MCF 10A (cell line): Measurements from ENCODE around the gene SLC9A8. TPM values are rescaled to one million over a fixed set of nuclear protein-coding genes. Genes with fewer than 3 reads are reported as not detected.

Experiments used
- BruUV-seq: library from RNA; stranded (reverse); fragments of 400-500 nt; replicated peaks from 2 replicates; lab custom pipeline; 2021; lab: Mats Ljungman, UMichigan
- CTCF ChIA-PET: fragments of 300-600 bp; sonication (Branson Sonifier 250); formaldehyde crosslinking; extraction: SDS; loops from one replicate; lab custom pipeline; 2021; ENCODE audit warnings: antibody characterized with exemption, inconsistent platforms; lab: Yijun Ruan, JAX
- POLR2A ChIA-PET: fragments of 300-600, 350-650 bp; sonication (Branson Sonifier 250); formaldehyde crosslinking; extraction: SDS; loops from one replicate; lab custom pipeline; 2020; ENCODE audit warnings: antibody characterized with exemption, inconsistent platforms; lab: Yijun Ruan, JAX
- DNase-seq: peaks from one replicate; pipeline ENCODE4 v3.0.0-alpha.2; 2018; ENCODE audit not compliant: unreplicated experiment
- H3K27ac Mint-ChIP-seq: one replicate; pipeline ENCODE4 v1.8.0; 2022; ENCODE audit warnings: mild to moderate bottlenecking, low read depth, mixed read lengths; ENCODE audit not compliant: unreplicated experiment
- H3K27me3 Mint-ChIP-seq: one replicate; pipeline ENCODE4 v1.8.0; 2022; ENCODE audit warnings: mixed read lengths; ENCODE audit not compliant: insufficient read depth, unreplicated experiment
- H3K36me3 Mint-ChIP-seq: one replicate; pipeline ENCODE4 v1.8.0; 2022; ENCODE audit warnings: mild to moderate bottlenecking, moderate library complexity, mixed read lengths; ENCODE audit not compliant: insufficient read depth, unreplicated experiment
- H3K4me1 Mint-ChIP-seq: one replicate; pipeline ENCODE4 v1.8.0; 2022; ENCODE audit warnings: mixed read lengths; ENCODE audit not compliant: insufficient read depth, unreplicated experiment
- H3K4me3 Mint-ChIP-seq: one replicate; pipeline ENCODE4 v1.8.0; 2022; ENCODE audit warnings: mild to moderate bottlenecking, moderate library complexity, mixed read lengths; ENCODE audit not compliant: unreplicated experiment
- H3K9me3 Mint-ChIP-seq: one replicate; pipeline ENCODE4 v1.8.0; 2022; ENCODE audit warnings: mixed read lengths; ENCODE audit not compliant: unreplicated experiment
- intact Hi-C: fragments of 100-400 bp; cut with micrococcal nuclease; formaldehyde crosslinking; loops from 2 replicates; pipeline ENCODE4 v1.14.1; 2022
- total RNA-seq: library from RNA; stranded (reverse); gene quantifications from 2 replicates; pipeline ENCODE4 v1.2.3, GENCODE V29; 2022
- TF ChIP-seq, protein P1 (sequence below): fragments of 200-600 bp; IDR thresholded peaks from one replicate; pipeline ENCODE4 v1.8.0; 2022; ENCODE audit warnings: antibody characterized with exemption, mild to moderate bottlenecking; ENCODE audit not compliant: unreplicated experiment

The SLC9A8 gene
- total RNA-seq, 1 experiment from 2014 or later = 14.6 TPM

GRCh38 chr20:49784291-49784690, 28.3 kb upstream of the SLC9A8 start:
- H3K9me3 Mint-ChIP-seq = no peaks in the 10 kb centered on the region
- no peaks in the 10 kb centered on the region for H3K27me3 Mint-ChIP-seq
- no peak for DNase-seq
- H3K4me3 Mint-ChIP-seq = no peak overlapping the region
- TF ChIP-seq, protein P1, sequence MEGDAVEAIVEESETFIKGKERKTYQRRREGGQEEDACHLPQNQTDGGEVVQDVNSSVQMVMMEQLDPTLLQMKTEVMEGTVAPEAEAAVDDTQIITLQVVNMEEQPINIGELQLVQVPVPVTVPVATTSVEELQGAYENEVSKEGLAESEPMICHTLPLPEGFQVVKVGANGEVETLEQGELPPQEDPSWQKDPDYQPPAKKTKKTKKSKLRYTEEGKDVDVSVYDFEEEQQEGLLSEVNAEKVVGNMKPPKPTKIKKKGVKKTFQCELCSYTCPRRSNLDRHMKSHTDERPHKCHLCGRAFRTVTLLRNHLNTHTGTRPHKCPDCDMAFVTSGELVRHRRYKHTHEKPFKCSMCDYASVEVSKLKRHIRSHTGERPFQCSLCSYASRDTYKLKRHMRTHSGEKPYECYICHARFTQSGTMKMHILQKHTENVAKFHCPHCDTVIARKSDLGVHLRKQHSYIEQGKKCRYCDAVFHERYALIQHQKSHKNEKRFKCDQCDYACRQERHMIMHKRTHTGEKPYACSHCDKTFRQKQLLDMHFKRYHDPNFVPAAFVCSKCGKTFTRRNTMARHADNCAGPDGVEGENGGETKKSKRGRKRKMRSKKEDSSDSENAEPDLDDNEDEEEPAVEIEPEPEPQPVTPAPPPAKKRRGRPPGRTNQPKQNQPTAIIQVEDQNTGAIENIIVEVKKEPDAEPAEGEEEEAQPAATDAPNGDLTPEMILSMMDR = no peak
- no peaks in the 10 kb centered on the region for H3K4me1 Mint-ChIP-seq
- intact Hi-C loops = no loop called here
- ChIA-PET CTCF (interaction anchor here (1.0 to 1.3 kb wide), 3 partner anchors 10 to 99 kb away, joined by 3 to 4 read pairs (median 4); no protein-coding TSS in a partner anchor), POLR2A (no interaction called here)
- BruUV-seq = no TSS peak
- no peaks in the 10 kb centered on the region for H3K36me3 Mint-ChIP-seq
- no peak overlapping the region for H3K27ac Mint-ChIP-seq

DNA sequence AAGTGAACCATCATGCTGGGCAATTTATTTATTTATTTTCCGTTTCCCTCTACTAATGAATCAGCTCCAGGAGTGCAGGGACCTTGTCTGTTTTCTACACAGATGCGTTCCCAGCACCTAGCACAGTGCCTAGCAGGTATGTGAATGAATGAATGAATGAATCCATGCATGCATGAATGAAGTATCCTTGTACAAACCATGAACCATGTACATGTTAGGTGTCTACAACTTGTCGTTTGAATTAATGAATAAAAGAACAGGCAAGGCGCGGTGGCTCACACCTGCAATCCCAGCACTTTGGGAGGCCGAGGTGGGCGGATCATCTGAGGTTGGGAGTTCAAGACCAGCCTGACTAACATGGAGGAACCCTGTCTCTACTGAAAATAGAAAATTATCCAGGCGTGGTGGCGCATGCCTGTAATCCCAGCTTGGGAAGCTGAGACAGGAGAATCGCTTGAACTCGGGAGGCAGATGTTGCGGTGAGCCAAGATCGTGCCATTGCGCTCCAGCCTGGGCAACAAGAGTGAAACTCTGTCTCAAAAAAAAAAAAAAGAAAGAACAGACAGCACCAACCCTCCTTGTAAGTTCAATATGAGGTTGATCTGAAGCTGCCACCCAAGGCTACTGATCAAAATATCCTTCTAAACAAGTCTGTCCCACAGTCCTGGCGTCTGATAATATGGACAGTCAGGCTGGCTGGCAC, 27.3 kb upstream of the SLC9A8 start:
- CTCF ChIA-PET = interaction anchor here (0.6 to 2.0 kb wide), 8 partner anchors 9 to 1214 kb away, joined by 3 to 6 read pairs (median 4); no protein-coding TSS in a partner anchor
- Mint-ChIP-seq H3K36me3 (no peaks in the 10 kb centered on the region), H3K4me1 (no peaks in the 10 kb centered on the region), H3K9me3 (no peaks in the 10 kb centered on the region), H3K27me3 (no peaks in the 10 kb centered on the region), H3K4me3 (no peak overlapping the region), H3K27ac (no peak overlapping the region)
- TF ChIP-seq, protein P1 = no peak
- intact Hi-C loops = no loop called here
- no peak for DNase-seq
- BruUV-seq = no TSS peak
- POLR2A ChIA-PET = interaction anchor here (1.1 kb wide), 1 partner anchor 75 kb away, joined by 3 read pairs; no protein-coding TSS in a partner anchor

DNA sequence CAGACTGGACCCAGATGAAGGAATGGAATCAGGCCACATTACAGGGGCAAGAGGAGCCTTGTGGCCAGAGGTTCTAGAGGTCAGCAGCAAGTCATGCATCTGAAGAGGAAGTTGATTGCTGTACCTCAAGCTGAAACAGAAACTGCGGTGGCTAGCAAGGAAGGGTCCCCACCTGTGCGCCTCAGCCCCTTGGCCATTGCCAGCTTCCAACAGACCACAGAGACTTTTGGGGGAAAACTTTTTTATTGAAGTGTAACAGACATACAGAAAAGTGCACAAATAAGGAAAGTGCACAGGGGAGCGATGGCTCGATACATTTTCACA, 26.8 kb upstream of the SLC9A8 start:
- DNase-seq = no peak
- intact Hi-C loops = no loop called here
- no TSS peak for BruUV-seq
- ChIA-PET CTCF (interaction anchor here (0.6 to 2.0 kb wide), 10 partner anchors 9 to 1213 kb away, joined by 3 to 6 read pairs (median 4); no protein-coding TSS in a partner anchor), POLR2A (interaction anchor here (1.1 kb wide), 1 partner anchor 76 kb away, joined by 3 read pairs; no protein-coding TSS in a partner anchor)
- Mint-ChIP-seq H3K9me3 (no peaks in the 10 kb centered on the region), H3K27me3 (no peaks in the 10 kb centered on the region), H3K4me3 (no peak overlapping the region), H3K36me3 (no peaks in the 10 kb centered on the region), H3K4me1 (no peaks in the 10 kb centered on the region), H3K27ac (no peak overlapping the region)
- TF ChIP-seq, protein P1 = no peak

DNA sequence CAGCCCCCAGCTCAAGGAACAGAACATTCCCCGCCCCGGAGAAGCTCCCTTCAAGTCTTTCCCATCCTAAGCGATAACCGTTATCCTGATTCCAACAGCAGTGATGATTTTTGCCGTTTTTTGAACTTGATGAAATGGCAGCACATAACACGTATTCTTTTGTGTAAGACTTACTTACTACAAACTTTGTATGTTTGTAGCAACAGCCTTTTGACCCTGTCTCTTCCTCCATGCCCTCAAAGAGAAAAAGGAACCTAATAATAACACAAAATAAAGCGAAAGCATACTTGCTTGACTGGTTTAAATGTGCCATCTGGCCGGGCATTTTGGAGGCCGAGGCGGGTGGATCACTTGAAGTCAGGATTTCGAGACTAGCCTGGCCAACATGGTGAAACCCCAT, 26.4 kb upstream of the SLC9A8 start:
- intact Hi-C loops = no loop called here
- no TSS peak for BruUV-seq
- no peak overlapping the region for H3K4me3 Mint-ChIP-seq
- ChIA-PET CTCF (interaction anchor here (0.6 to 2.0 kb wide), 9 partner anchors 8 to 1213 kb away, joined by 3 to 6 read pairs (median 4); no protein-coding TSS in a partner anchor), POLR2A (no interaction called here)
- H3K4me1 Mint-ChIP-seq = no peaks in the 10 kb centered on the region
- no peak overlapping the region for H3K27ac Mint-ChIP-seq
- no peaks in the 10 kb centered on the region for H3K27me3 Mint-ChIP-seq
- H3K9me3 Mint-ChIP-seq = no peaks in the 10 kb centered on the region
- H3K36me3 Mint-ChIP-seq = no peaks in the 10 kb centered on the region
- TF ChIP-seq, protein P1 = no peak
- DNase-seq = no peak
